Measurements from ENCODE around the gene KRT35.

DNA sequence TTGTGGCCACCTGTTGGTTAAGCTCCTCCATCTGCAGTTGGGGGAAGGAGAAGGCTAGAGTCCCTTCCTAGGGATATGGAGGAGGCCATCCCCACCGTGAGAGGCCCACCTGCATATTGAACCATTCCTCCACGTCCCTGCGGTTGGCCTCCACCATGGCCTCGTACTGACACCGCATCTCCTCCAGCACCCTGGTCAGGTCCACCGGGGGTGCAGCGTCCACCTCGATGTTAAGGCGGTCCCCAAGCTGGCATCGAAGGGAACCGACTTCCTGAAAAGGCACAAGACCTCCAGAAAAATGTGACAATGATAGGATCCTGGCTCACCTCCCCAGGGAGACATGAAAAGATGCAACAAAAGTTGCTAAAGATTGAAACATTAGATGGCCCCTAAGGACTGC is 16.8 kb downstream of the KRT35 start:
- TF ChIP-seq, protein P1, sequence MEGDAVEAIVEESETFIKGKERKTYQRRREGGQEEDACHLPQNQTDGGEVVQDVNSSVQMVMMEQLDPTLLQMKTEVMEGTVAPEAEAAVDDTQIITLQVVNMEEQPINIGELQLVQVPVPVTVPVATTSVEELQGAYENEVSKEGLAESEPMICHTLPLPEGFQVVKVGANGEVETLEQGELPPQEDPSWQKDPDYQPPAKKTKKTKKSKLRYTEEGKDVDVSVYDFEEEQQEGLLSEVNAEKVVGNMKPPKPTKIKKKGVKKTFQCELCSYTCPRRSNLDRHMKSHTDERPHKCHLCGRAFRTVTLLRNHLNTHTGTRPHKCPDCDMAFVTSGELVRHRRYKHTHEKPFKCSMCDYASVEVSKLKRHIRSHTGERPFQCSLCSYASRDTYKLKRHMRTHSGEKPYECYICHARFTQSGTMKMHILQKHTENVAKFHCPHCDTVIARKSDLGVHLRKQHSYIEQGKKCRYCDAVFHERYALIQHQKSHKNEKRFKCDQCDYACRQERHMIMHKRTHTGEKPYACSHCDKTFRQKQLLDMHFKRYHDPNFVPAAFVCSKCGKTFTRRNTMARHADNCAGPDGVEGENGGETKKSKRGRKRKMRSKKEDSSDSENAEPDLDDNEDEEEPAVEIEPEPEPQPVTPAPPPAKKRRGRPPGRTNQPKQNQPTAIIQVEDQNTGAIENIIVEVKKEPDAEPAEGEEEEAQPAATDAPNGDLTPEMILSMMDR (IDR thresholded peaks at IDR 0.05) = no peak
- TF ChIP-seq POLR2A (IDR thresholded peaks at IDR 0.05) (no peak), EP300 (IDR thresholded peaks at IDR 0.05) (no peak)
